Measurements from ENCODE around the gene SCUBE3.

- TF ChIP-seq, protein P1, sequence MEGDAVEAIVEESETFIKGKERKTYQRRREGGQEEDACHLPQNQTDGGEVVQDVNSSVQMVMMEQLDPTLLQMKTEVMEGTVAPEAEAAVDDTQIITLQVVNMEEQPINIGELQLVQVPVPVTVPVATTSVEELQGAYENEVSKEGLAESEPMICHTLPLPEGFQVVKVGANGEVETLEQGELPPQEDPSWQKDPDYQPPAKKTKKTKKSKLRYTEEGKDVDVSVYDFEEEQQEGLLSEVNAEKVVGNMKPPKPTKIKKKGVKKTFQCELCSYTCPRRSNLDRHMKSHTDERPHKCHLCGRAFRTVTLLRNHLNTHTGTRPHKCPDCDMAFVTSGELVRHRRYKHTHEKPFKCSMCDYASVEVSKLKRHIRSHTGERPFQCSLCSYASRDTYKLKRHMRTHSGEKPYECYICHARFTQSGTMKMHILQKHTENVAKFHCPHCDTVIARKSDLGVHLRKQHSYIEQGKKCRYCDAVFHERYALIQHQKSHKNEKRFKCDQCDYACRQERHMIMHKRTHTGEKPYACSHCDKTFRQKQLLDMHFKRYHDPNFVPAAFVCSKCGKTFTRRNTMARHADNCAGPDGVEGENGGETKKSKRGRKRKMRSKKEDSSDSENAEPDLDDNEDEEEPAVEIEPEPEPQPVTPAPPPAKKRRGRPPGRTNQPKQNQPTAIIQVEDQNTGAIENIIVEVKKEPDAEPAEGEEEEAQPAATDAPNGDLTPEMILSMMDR (IDR thresholded peaks at IDR 0.05; ENCODE audit: poor library complexity, severe bottlenecking), result no peak
- TF ChIP-seq EZH2 (IDR thresholded peaks at IDR 0.05; ENCODE audit: borderline replicate concordance, insufficient read depth, low read length, poor library complexity, severe bottlenecking) (no peak), MXI1 (conservative IDR thresholded peaks at IDR 0.05; ENCODE audit: poor library complexity, severe bottlenecking) (no peak), POLR2AphosphoS5 (IDR thresholded peaks at IDR 0.05) (no peak), EP300 (conservative IDR thresholded peaks at IDR 0.05; ENCODE audit: poor library complexity, severe bottlenecking) (no peak)
Observed at GRCh38 chr6:35287671-35288396, 74.1 kb downstream of the SCUBE3 start.
